Muscle of back (tissue), 11 donors: ENCODE results near the gene CDKN2AIPNL. TPM values are rescaled to one million over a fixed set of nuclear protein-coding genes. Genes with fewer than 3 reads are reported as not detected.
"Not testable (repeated sequence)": the region's sequence is repeated elsewhere in the genome, so short reads cannot be mapped to it uniquely, and the experiment has no call there.

Experiments used
- DNase-seq, 3 donors: peaks; one replicate each; pipeline versions ENCODE4 v3.0.0 to v3.0.0-alpha.2; 2013
- polyA plus RNA-seq, 10 donors: library from polyadenylated mRNA; unstranded; fragments of 120-200 nt; gene quantifications; one replicate each; pipeline ENCODE4 v1.2.1, GENCODE V29; 2013; ENCODE audit not compliant: insufficient read length in 10 of 10

CDKN2AIPNL gene
- polyA plus RNA-seq, 10 donors: 20.9 to 29.7 (median 25.7) TPM

DNA sequence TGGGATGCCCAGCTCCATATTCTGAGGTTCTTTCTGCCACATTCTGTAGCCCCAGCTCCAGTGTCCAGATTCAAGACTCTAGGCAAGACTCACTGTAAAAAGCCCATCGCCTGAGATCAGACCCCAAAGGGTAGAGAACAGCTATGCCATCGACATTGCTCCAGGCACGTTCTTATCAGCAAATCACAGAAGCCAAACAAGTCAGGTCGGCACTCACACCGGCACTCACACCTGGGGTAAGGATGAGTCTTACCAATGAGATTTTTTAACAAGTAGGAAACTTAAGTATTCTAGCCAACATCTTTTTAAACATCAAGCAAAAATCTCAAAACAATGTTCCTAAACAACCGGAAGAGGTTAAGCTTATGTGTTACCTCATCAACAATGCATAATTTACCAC, 2.4 kb downstream of the CDKN2AIPNL start:
- DNase-seq: no peak

DNA sequence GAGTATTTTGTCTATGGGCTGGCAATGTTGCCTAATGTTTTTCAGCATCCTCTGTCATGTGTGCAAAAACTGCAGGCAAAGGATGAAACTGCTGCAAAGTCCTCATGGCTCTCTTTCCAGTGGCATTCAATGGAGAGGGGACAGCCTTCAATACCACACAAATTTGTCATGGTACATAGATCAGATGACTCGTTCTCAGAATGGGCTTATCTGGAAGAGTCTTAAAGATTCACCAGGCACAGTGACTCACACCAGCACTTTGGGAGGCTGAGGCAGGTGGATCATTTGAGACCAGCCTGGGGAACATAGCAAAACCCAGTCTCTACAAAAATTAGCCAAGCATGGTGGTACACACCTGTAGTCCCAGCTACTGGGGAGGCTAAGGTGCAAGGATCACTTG, 5.3 kb downstream of the CDKN2AIPNL start:
- DNase-seq: peak in 1 of 3 donors; percentile 3

DNA sequence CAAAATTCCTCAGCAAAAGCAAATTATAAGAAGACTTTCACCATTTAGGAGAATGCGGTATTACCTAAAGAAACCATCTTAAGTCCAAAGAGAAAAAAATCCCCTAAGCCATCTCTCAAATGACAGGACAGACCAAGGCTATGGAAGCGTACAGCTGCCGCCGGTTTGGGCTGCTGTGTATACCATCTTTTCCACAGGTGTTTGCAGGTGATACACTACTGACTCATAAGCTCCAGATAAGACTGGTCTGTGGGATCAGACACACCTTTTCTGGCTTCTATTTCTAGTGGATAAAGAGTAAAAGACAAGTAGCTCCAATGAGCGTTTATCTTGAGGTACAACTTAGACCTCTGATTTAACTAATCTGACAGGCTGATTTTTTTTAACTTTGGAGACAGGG, 7.7 kb downstream of the CDKN2AIPNL start:
- DNase-seq: no peak

GRCh38 chr5:134398609-134399155, 13.0 kb downstream of the CDKN2AIPNL start:
- no peak for DNase-seq

- no peak for DNase-seq
Observed at GRCh38 chr5:134397196-134397595, 14.5 kb downstream of the CDKN2AIPNL start.

- no peak for DNase-seq
Observed at GRCh38 chr5:134396274-134396673, 15.4 kb downstream of the CDKN2AIPNL start.

DNA sequence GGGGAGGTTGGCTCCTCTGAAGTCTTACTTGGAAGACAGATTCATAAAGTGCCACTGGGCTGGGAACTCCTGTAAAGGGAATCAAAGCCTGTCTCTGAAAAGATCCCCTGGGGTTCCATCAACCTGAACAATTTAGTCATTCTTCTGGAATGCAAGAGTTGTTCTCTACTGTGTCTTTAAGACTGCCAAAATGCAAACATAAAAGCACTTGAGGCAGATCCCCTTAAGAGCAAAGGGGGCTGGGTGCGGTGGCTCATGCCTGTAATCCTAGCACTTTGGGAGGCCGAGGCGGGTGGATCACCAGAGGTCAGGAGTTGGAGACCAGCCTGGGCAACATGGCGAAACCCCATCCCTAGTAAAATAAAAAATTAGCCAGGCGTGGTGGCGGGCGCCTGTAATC, 16.7 kb downstream of the CDKN2AIPNL start:
- no peak for DNase-seq

- no peak for DNase-seq
Observed at GRCh38 chr5:134392301-134392700, 19.4 kb downstream of the CDKN2AIPNL start.

GRCh38 chr5:134387443-134387842, 24.2 kb downstream of the CDKN2AIPNL start:
- no peak for DNase-seq

- no peak for DNase-seq
Observed at GRCh38 chr5:134383980-134384697, 27.5 kb downstream of the CDKN2AIPNL start.

DNA sequence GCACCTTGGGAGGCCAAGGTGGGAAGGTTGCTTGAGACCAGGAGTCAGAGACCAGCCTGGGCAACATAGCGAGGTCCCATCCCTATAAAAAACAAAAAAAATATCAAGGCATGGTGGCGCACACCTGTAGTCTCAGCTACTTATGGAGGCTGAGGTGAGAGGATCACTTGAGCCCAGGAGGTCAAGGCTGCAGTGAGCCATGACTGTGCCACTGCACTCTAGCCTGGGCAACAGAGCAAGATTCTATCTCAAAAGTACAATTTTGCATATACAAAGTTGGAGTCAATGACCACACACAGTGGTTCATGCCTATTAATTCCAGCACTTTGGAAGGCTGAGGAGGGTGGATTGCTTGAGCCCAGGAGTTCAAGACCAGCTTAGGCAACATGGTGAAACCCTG, 29.5 kb downstream of the CDKN2AIPNL start:
- not testable (repeated sequence) for DNase-seq

GRCh38 chr5:134380346-134380745, 31.3 kb downstream of the CDKN2AIPNL start:
- no peak for DNase-seq

- DNase-seq: no peak
Observed at GRCh38 chr5:134374232-134374631, 37.4 kb downstream of the CDKN2AIPNL start.

DNA sequence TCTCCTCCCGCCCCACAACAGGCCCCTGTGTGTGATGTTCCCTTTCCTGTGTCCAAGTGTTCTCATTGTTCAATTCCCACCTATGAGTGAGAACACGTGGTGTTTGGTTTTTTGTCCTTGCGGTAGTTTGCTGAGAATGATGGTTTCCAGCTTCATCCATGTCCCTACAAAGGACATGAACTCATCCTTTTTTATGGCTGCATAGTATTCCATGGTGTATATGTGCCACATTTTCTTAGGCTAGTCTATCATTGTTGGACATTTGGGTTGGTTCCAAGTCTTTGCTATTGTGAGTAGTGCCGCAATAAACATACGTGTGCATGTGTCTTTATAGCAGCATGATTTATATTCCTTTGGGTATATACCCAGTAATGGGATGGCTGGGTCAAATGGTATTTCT, 38.0 kb downstream of the CDKN2AIPNL start:
- not testable (repeated sequence) for DNase-seq

DNA sequence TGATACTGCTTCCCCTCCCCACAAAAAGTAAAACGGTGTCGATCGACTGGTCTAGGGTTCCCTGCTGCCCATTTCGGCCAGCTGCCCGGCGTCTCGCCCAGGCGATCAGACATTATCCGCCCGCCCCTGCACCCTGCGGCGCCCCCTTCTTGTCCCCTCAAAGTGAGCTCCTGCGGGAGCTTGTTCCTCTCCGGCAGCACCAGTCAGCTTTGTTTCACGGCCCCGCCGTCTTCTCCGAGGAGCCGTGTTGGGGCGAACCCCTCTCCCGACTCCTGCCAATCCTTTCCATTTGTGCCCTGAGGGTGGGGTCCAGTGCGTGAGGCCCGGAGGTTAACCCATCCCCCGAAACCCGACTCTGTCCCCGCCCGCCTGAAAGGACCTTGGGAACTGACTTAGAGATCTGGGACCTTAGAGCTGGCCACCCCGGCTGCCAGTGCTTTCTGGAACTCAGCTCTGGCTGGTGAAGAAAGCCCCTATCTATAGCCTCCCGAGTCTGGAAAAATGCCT, 39.8 kb downstream of the CDKN2AIPNL start:
- peak; percentile 49 to 81 (median 59) for DNase-seq

DNA sequence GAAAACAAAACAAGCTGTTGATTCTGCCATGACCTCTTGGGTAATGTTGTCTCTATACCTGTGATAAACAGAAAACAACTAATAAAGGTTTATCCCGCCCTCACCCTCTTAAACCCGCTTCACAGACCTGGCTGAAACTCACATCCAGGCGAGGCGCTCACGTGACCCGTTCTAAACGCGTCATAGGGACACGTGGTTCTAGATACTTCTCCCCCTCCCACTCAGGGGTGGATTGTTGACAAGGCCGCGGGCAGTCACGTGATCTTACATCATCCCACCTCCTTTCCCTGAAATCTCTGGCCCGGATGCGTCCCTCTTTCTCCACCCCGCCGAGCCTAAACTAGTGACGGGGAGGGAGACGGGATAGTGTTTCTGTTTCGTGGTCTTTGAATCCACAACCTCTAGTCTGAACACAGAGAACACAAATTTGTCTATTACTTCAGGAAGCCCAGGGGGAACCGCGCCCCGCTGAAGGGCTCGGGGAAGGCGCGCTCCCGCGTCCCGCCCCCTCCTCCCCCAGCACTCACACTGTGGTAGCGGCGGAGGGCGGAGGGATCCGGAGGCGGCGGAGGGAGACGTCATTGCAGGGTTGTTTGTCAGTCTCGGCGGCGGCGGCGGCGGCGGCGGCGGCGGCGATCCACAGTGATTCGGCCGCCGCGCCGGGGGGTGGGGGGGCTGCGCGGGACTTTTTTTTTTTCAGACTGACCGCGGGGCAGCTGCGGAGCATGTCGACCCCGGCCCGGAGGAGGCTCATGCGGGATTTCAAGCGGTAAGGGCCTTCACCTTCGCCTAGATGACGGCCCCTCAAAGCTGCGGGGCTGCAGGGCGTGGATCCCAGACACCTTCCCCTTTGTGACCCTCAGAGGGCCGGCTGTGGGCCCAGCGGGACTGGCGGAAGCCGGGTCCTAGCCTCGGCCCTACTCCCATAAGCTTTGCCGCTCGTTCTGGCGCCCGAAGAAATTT, 40.5 kb downstream of the CDKN2AIPNL start, which contains the start of gene UBE2B:
TSS of gene UBE2B (plus strand) at position 699 of the 963 bp plus-strand sequence. CDS start at position 726, 27 bp downstream.
- DNase-seq: peak; percentile 99 to 100 (median 100)

GRCh38 chr5:134370311-134370870, 41.3 kb downstream of the CDKN2AIPNL start:
- no peak for DNase-seq

DNA sequence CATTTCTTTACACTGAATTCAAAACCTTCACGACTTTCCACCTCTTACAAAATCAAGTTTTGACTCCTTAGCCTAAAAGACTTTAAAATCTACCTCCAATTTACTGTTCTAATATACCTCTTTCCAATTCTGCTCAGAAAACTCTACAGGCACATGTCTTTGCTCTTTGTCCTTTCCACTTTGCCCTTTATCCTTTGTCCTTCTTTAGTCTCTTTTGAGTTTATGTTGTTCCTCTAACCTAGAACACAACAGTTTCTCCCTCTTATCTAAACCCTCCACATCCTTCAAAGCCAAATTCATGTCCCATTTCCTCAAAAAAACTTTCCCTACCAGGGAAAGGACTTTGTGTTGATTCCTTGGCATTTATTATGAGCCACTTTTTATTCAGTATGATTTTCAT, 46.1 kb downstream of the CDKN2AIPNL start:
- DNase-seq: no peak

DNA sequence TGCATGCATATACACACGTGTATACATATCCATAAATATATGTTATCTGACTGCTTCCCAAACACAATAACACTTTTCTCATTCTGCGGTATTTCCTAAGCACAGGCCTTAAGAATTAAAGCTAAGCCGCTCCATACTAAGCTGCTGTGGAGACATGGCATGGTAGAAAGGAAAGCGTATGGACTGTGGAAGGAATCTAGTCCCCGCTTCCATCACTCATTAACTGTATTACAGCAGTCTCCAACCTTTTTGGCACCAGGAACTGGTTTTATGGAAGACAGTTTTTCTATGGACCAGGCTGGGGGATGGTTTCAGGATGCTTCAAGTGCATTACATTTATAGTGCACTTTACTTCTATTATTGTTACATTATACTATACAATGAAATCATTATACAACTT, 56.0 kb downstream of the CDKN2AIPNL start:
- DNase-seq: no peak
